ENCODE data around the gene NPFF. TPM values are rescaled to one million over a fixed set of nuclear protein-coding genes. Genes with fewer than 3 reads are reported as not detected.
A peak's percentile ranks its signal among the peaks of the same experiment; 100 is the strongest.

NPFF gene
- total RNA-seq, 4 donors from 2014 or later: not detected

DNA sequence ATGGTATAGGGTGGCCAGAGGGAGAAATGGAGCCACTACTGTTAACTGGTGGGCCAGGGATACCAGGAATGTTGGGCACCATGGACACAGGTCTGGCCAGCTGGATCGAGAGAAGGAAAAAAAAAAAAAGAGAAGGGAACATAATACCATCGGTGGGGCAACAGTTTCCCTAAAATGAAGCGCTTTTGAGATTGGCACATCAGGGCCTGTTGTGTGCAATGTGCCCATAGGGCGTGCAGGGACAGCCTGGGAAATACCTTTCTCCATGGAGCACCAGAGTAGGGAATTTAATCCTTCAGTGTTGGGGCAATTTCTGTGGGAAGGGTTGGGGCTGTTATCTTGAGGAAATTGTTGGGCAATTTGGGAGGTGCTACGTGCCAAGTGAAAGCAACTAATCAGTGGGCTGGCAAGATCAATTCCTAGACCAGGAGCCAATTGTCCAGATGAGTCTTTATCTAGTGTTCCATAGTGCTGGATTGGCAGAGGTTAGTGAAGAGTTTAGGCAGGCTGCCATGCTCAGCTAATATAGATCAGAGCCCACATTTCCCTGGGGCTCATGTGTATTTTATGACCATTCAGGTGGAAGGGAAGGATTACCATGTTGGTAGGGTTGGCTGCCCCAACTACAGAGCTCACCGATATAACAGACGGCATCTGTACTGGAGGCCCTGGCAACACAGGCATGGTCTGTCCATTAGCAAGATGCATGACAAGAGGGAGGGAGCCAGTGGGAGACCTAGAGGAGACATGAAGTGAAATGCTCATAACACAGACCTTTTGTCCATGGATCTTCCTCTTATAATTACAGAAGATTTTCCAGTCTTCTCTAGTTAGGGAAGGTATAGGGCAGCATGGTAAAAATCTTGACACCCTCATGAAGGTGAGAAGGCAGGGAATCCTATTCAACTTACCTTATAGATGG lies 25.5 kb upstream of the NPFF start:
- Histone ChIP-seq H3K36me3 (peaks cover 3 to 99% (median 24%) of the 10 kb centered on the region in 3 donors), H3K27me3 (no peaks in the 10 kb centered on the region), H3K4me3 (no peak overlapping the region), H3K4me1 (peaks cover 0 to 12% (median 0%) of the 10 kb centered on the region in 4 donors), H3K27ac (peak overlapping the region in 2 of 4 donors; percentile 16 to 83), H3K9me3 (no peaks in the 10 kb centered on the region)
- peak in 1 of 2 donors; percentile 13 for TF ChIP-seq EP300 (IDR thresholded peaks at IDR 0.05)
- TF ChIP-seq, protein P1, sequence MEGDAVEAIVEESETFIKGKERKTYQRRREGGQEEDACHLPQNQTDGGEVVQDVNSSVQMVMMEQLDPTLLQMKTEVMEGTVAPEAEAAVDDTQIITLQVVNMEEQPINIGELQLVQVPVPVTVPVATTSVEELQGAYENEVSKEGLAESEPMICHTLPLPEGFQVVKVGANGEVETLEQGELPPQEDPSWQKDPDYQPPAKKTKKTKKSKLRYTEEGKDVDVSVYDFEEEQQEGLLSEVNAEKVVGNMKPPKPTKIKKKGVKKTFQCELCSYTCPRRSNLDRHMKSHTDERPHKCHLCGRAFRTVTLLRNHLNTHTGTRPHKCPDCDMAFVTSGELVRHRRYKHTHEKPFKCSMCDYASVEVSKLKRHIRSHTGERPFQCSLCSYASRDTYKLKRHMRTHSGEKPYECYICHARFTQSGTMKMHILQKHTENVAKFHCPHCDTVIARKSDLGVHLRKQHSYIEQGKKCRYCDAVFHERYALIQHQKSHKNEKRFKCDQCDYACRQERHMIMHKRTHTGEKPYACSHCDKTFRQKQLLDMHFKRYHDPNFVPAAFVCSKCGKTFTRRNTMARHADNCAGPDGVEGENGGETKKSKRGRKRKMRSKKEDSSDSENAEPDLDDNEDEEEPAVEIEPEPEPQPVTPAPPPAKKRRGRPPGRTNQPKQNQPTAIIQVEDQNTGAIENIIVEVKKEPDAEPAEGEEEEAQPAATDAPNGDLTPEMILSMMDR (IDR thresholded peaks at IDR 0.05): no peak
- no peak for DNase-seq (ENCODE audit: low spot score in 2 of 2)
- 82% methylated on average over 7 of the region's 7 CpGs for WGBS, 2 donors

DNA sequence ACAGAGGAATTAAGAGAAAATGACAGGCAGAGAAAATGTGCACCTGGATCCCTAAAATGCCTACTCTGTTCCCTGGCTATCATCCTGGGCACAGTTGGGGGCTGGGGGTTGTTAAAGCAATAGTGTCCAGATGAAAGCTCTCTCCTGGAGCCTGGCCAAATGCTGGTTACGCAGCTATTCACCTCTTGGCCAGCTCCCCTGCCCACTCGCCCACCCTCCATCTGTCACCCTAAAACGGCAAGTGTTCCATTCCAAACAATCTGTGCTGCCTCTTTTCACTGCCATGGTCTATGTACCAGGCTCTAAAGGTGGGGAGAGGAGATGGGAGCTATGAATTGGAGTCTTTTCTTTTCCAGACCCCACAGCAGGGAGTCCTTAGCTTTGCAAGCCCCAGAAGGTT lies 24.7 kb upstream of the NPFF start:
- Histone ChIP-seq H3K27ac (peak overlapping the region in 2 of 4 donors; percentile 8 to 9), H3K4me3 (no peak overlapping the region), H3K4me1 (peaks cover 0 to 12% (median 0%) of the 10 kb centered on the region in 4 donors), H3K9me3 (no peaks in the 10 kb centered on the region), H3K27me3 (no peaks in the 10 kb centered on the region), H3K36me3 (peaks cover 3 to 99% (median 18%) of the 10 kb centered on the region in 3 donors)
- TF ChIP-seq, protein P1 (IDR thresholded peaks at IDR 0.05): no peak
- no peak for TF ChIP-seq EP300 (IDR thresholded peaks at IDR 0.05)
- TF ChIP-seq POLR2A (IDR thresholded peaks at IDR 0.05): no peak
- no peak for DNase-seq (ENCODE audit: low spot score in 2 of 2)
- 45 to 52% methylated on average over 3 of the region's 3 CpGs for WGBS, 2 donors

DNA sequence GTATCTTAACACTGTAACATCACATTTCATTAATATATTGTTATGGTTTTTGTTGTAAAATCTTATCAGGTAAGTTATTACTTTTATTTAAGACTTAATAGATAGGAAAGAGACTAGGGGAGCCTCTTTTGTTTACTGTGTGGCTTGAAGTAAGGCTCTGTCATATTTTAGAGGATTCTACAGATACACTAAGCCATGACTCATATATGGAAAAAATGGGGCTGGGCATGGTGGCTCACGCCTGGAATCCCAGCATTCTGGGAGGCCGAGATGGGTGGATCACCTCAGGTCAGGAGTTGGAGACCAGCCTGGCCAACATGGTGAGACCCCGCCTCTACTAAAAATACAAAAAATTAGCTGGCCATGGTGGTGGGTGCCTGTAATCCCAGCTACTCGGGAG lies 23.6 kb upstream of the NPFF start:
- DNase-seq (ENCODE audit: low spot score in 2 of 2): no peak
- no peaks in the 10 kb centered on the region for H3K27me3 ChIP-seq
- no peak overlapping the region for H3K4me3 ChIP-seq
- peaks cover 3 to 99% (median 14%) of the 10 kb centered on the region in 3 donors for H3K36me3 ChIP-seq
- TF ChIP-seq POLR2A (IDR thresholded peaks at IDR 0.05) (no peak), EP300 (IDR thresholded peaks at IDR 0.05) (no peak)
- TF ChIP-seq, protein P1 (IDR thresholded peaks at IDR 0.05): no peak
- H3K9me3 ChIP-seq: no peaks in the 10 kb centered on the region
- H3K27ac ChIP-seq: no peak overlapping the region
- peaks cover 0 to 12% (median 0%) of the 10 kb centered on the region in 4 donors for H3K4me1 ChIP-seq
- WGBS, 2 donors: 85 to 92% methylated on average over 4 of the region's 4 CpGs

DNA sequence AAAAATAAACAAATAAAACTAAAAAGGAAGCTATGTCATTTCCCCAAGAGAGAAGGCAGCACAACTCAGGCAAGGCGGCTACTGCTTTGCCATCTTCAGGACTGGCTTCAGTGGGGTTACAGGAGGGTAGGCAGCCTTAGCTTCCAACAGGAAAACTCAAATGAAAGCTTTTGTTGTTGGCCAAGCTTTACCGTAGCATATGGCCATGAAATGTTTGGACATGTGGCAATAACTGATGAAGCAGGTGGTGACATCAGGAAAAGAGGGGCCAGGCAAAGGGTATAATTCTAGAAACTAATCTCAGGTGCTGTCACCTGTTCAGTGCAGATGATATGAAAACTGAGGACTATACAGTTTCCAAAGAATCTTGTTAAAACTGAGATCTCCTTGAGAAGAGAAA lies 22.8 kb upstream of the NPFF start:
- peaks cover 3 to 99% (median 14%) of the 10 kb centered on the region in 3 donors for H3K36me3 ChIP-seq
- WGBS, 2 donors: 91 to 95% methylated on average over 2 of the region's 2 CpGs

More for the DNA sequence above, 22.8 kb upstream of the NPFF start:
- no peak for DNase-seq (ENCODE audit: low spot score in 2 of 2)
- no peak overlapping the region for H3K4me3 ChIP-seq
- H3K9me3 ChIP-seq: no peaks in the 10 kb centered on the region
- no peak overlapping the region for H3K27ac ChIP-seq
- peaks cover 0 to 12% (median 0%) of the 10 kb centered on the region in 4 donors for H3K4me1 ChIP-seq
- H3K27me3 ChIP-seq: no peaks in the 10 kb centered on the region
- no peak for TF ChIP-seq POLR2A (IDR thresholded peaks at IDR 0.05)
- TF ChIP-seq EP300 (IDR thresholded peaks at IDR 0.05): no peak
- TF ChIP-seq, protein P1 (IDR thresholded peaks at IDR 0.05): no peak
